GM12891 (cell line): Measurements from ENCODE around the gene PHKA2.

Experiments used
- PAX5 ChIP-seq: IDR thresholded peaks from 2 replicates; pipeline ENCODE4 v1.6.1; 2011; ENCODE audit warnings: low read length, moderate library complexity, mild to moderate bottlenecking; ENCODE audit not compliant: insufficient read depth, severe bottlenecking
- POLR2A ChIP-seq: IDR thresholded peaks from 2 replicates; pipeline ENCODE4 v1.6.1; 2011; ENCODE audit warnings: low read depth, low read length, control low read depth

GRCh38 chrX:18883234-18883960 lies 100.5 kb downstream of the PHKA2 start:
- TF ChIP-seq PAX5, result no peak
- TF ChIP-seq POLR2A, result no peak
